HG02840 (cell line): ENCODE data around the gene IPO8.
A peak's percentile ranks its signal among the peaks of the same experiment; 100 is the strongest.
"Not testable (repeated sequence)": the region's sequence is repeated elsewhere in the genome, so short reads cannot be mapped to it uniquely, and the experiment has no call there.

Experiments
- ATAC-seq: cut with Tn5 transposase; IDR thresholded peaks from one replicate; pipeline ENCODE4 v1.9.1; 2021; ENCODE audit warnings: mild to moderate bottlenecking, moderate library complexity, moderate number of reproducible peaks; ENCODE audit not compliant: unreplicated experiment, low FRiP score

The IPO8 gene

DNA sequence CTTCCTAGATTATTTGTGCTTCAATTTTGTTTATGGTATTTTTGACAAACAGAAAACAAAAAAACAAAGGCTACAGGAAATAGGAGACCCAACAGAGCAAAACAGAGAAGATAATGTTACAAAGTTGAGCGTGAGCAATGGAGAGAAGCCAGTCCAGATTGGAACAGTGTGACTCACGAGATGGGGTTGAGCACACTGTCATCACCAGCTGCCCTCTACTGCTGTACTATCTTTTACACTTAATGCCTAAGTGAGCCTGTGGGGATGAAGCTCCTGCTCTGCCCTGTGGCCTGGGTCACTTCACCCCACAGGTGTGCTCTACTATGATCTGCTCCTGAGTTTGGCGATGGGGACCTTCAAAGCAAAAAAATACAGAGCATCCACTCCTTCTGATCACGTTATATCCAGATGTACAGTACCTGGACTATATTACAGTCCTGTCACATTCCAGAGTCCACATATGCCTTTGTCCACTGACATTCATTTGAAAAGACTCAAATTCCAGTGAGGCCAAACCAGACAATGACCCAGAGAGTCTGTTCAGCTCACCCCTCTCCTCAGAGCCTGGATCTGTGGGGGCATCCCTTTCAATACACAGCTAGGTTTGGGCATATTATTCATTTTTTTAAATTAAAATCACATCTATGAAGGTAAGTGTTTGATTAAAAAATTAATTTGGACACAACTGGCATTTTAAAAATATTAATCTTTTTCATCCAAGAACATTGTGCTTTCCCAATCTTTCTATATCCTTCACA is 4.4 kb downstream of the IPO8 start:
- no peak for ATAC-seq

DNA sequence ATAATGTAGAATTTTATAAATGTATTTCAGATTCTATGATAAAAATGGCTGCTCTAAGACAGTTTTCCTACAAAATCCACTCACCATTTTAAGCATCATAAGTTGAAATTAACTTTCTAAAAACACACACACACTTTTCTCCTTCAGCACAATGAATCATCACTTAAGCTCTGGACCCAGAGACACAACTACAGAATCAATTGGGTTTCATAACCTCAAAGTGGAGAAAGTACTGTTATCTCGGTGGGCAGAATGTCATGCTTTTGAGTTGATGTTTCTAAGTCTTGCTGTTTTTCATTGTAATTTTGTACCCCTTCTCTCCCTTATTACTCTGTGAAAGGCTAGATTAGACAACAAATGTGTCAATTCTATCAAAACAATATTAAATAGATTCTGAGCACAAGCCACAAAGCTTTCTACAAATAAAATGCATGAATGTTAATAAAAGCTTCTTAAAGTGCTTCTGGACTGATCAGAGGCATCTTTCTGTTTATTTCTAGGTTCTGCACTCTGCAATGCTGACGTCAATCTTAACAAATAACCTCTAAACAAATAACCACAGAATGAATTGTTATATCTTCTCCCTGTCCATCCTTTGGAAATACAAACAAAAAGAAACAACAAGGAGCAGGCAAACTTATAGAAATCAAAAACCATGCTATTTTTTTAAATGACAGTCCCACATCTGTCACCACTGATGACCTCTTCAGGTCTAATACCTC is 8.2 kb downstream of the IPO8 start:
- ATAC-seq = no peak

DNA sequence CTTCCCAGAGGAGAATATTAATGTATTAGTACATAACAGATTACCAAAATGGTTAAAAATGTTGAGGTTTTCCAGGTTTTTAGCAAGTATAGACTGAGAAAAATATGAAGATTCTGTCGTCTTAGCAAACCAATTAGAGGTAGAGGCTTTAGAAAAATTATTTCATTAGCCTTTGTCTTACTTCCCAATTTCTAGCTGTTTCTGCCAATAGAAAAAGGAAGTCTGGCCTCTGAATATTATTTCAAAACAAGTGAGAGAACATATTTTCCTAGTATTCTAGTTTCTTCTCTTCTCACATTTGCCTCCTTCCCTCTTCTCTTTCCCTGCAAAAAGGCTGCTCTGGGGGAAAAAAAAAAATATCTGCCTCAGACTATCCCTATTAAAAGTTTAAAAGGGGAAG is 16.4 kb downstream of the IPO8 start:
- no peak for ATAC-seq

DNA sequence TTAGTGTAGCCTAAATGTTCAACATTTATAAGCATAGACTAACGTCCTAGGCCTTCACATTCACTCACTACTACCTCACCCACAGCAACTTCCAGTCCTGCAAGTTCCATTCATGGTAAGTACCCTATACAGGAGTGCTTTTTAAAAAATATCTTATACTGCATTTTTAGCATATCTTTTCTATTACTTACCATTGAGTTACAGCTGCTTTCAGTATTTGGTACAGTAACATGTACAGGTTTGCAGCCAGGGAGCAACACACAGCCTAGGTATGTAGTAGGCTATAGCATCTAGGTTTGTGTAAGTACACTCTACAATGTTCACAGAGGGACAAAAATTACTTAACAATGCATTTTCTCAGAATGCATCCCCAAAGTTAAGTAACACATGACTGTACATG is 17.4 kb downstream of the IPO8 start:
- ATAC-seq = no peak

DNA sequence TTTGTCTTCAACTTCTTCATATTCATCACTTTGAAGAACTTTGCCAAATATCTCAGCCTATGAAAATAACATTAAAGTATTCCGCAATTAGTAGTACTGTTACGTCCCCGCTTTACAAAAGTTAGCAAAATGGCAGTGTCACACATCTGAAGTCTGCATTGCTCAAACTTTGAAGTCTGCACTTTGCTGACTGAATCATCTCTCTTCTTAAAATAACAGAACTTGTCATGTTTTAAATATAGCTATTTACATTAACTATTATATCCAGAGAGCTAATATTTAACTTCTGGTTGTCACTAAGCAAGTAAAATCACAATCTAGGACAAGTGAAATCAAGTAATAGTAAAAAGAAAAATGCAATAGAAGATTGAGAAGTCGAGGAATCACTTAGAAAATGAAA is 34.5 kb downstream of the IPO8 start:
- no peak for ATAC-seq

DNA sequence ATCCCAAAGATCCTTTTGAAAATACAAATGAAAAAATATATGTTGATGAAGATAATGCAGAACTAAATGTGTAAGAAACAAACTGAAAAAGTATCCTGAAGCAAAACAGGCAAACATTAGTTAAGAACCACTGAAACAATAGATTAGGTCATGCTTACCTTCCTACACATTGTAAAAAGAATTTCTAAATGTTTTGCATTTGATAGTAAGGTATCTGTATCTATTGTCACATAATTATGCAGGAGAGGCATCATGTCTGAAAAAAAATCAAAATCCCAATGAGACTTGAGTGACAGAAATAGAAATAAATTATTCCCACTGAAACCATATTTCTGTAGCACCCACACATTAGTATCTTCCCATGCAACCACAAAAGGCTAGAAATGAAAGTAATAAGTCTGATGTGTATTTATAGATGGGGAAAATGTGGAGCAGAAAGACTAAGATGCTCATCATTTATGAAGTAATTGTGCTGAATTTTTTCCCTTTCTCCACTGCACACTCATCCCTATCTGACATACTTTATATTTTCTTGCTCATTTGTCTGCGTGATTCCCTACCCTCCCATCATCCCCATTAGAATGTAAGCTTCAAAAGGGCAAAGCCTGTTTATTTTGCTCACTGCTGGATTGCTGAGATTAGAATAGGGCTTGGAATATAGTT is 43.5 kb downstream of the IPO8 start:
- ATAC-seq = no peak

DNA sequence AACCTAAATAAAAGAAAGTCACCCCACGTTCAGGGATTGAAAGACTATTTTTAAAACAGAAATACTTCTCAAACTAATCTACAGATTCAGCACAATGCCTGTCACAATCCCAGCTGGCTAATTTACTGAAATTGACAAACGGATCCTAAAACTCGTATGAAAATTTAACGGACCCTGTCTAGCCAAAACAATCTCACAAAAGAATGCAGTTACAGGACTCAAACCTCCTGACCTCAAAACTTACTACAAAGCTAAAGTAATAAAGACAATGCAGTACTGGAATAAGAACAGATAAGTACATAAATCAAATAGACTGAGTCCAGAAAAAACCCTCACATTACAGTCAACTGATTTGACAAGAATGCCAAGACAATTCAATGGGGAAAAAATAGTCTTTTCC is 48.8 kb downstream of the IPO8 start:
- no peak for ATAC-seq

DNA sequence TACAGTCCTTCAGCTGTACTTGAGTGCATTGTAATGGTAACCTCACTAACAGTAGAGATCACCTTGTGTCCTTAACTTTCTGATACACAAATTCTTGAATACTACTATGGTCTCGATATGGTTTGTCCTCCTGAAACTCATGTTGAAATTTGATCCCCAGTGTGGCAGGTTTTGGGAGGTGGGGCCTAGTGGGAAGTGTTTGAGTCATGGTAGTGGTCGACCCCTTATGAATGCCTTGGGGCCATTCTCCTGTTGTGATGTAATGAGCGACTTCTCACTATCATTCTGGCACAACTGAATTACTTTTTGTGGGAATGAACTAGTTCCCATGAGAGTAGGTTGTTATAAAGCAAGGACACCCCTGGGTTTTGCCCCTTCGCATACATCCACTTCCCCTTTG is 52.3 kb downstream of the IPO8 start:
- ATAC-seq = no peak

DNA sequence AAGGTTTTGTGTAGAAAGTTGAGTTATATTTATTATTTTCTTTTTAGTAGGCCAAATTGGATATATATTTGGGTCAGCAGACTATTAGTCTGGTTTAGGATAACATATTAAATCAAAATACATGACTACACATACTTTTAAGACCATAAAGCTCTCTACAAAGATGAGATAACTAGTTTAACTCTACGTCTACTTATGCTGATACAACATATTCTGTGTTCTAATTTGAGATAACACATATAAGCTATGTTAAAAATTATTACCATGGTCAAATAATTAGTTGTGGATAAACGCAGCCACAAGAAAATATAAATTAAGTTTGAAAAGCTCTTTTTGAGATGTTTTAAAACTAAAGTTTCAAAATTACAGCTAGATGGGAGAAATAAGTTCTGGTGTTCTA is 55.3 kb downstream of the IPO8 start:
- no peak for ATAC-seq

DNA sequence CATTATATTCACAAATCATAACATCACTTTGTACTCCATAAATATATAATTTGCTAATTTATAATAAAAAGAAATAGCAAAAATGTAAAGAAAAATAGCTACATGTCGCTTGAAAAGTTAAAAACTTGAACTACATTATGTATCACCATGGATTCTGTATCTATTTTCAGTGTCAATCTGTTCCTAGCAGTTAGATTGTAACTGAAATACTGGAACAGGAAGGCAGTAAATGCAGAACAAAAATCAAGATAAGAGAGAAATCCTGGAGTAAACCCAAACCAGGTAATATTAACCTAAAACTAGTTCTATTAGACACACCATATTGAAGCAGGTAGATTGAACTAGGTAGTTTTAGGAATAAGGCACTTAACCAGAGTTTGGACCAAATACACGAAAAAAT is 60.3 kb downstream of the IPO8 start:
- no peak for ATAC-seq

DNA sequence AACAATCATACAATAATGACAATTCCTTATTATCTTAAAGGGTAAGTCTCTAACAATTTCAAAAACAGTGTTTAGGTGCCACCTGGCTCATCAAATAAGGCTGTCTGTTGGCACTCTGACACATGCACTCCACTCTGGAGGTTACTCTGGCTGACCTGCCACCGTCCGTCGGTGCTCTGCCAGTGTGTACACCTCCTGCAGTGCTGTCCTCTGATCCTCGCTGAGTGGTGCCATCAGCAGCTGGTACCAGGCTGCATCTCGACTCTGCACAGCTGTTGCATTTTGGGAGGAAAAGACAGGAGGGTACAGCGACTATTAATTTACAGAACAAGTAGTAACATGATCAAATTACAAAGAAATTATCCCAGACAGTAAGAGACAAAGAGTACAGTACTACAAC is 63.9 kb downstream of the IPO8 start:
- ATAC-seq = no peak

DNA sequence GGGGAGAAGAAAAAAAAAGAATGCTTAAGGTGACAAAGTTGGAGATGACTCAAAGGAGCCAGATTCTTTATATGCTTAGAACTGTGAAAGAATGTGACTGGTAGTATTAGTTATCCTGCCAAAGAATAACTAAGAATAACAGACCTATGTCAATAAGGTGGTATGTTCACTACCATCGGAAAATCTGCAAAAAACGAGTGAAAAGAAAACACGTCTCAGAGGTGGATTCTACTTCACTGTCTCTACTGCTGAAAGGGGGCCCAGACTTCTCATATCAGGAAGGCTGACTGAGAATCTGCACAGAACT is 64.7 kb downstream of the IPO8 start:
- ATAC-seq = no peak

DNA sequence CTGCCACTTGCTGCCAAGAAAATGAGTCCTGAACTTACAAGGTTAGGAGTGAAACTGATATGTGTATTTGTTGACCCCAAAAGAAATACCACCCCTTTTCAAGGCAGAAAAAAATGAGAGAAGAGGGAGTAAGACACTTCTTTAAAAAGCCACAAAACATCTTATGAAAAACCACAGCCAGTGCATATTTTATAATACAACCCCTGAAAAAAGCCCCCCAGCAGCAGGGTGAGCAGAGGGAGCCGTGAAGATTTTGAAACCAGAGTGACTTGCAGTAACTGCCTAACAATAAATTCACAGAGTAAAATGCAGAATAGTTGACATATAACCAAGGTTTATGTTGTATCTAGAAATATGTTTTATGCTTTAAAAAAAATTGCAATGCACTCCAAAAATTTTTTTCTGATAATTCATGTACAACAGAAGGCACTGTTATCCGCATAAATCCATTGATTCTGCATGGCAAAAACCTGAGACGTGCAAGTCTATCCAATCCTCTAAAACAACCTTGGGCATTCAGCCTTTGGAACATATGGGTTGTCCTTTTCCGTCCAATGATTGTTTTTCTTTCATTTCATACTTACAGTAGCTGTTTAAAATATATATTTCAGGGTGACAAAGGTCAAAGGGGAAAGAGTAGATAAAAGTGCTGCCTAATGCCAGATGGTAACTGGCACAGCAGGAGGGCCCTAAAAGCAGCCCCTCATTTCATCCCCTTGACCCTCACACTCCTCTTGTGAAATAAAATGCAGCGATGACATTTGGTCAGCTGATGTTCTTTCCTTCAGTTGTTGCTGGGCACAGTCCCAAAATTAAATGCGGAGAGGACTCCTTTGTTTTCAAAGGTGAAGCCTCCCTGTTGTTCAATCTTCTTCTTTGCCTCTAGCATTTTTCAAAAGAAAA is 65.3 kb downstream of the IPO8 start:
- no peak for ATAC-seq

DNA sequence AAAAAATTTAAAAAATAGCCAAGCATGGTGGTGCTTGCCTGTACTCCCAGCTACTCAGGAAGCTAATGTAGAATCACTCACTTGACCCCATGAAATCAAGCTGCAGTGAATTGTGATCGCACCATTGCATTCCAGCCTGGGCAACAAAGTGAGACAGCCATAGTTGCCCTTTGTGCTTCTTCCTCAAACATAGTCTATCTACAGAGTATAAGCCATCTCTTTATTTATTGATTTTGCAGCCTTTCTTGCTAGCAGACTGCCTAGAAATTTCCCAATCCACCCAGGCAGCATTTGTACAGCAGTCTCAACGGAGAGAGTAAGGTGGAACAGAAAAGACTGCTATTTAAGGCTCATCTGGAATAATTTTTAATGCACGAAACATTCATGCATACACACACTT is 68.8 kb downstream of the IPO8 start:
- ATAC-seq = no peak

DNA sequence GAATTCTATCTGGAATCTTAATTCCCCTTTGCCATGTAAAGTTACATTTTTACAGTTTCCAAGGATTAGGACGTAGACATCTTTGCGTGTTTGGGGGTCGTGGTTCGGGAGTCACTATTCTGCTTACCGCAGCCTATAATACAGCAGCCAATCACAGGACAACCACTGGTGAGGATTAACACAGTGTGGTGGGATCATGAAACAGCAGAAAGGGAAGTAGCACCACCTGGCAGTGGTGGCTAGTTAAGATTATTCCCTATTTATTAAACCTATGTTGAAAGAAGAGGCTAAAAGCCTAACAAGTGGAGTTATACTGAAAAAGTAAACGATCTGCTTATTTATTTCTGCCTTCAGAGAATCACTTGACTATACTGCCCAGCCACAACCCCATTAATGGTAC is 71.7 kb downstream of the IPO8 start:
- no peak for ATAC-seq

DNA sequence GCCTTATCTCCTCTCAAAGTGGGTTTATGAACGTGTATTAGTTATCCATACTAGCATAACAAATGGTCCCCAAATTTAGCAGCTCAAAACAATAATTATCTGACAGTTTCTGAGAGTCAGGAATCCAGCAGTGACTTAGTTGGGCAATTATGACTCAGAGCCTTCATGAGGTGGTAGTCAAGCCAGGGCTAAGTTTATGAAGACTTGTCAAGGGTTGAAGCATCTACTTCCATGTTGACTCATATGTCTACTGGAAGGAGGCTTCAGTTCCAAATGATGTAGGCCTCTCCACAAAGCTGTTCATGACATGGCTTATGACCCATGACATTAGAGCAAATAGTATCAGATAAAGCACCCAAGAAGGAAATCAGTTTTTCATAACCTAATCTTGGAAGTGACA is 73.2 kb downstream of the IPO8 start:
- ATAC-seq = peak; percentile 78

DNA sequence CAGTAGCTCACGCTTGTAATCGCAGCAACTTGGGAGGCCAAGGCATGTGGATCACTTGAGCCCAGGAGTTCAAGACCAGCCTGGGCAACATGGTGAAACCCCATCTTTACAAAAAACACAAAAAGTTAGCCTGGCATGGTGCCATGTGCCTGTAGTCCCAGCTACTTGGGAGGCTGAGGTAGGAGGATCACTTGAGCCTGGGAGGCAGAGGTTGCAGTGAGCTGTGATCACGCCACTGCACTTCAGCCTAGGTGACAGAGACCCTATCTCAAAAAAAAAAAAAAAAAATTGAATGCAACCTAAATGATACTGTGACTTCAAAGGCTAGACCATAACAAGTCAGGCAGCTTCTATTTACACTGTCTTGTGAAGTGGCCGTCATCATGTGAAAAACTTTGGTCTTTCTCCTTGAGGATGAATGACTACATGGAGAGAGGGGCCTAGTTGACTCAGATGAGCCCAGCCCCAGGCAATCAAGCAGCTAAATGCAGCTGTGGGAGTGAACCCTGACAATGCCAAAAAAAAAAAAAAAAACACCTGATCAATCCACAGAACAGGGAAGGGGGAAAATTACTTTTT is 73.9 kb downstream of the IPO8 start:
- not testable (repeated sequence) for ATAC-seq

DNA sequence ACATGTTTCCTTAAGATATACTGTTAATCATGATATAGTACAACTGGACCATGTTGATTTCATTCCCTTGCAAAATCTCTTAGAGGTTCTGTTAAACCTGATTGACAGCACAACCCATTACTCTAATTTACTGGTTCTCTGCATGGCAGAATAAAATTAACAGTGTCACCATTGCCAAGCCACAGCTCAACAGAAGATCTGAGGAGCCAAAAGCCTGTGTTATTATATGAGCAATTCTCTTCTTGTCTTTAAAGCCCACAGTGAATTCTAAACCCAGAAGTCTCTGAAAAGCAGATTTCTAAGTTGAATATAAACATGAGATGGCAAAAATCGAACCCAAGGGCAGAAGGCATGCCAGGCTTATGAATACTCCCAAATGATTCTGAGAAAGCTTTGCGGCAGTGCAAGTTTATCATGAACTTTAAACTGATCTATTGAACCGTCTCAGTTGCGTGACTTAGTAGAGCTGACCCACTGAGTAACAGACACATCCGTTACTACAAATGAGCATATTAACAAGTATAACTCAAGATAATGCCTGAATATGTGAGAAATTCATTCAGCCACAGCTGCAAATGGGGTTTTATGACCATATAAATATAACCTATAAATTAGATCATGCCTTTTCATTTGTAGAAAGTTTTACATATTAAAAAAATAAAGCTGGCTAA is 78.2 kb downstream of the IPO8 start:
- ATAC-seq = no peak

DNA sequence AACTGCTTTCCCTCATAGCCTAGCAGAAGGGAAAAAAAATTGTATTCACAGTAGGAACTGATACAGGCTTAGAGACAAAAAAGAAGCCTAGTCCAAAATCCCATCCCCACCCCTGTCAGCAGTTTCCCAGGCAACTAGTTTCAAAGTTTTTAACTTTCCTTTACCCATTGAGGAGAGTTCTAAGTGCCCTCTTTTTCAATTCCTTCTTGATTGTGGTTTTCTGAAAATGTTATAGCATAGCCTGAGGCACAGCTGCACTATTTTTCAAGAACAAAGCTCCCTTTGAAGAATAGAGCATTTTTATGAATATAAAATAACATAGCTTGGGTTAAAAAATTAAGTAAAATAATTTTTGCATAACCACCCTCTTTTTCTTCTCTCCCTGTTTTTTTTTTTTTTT is 81.6 kb downstream of the IPO8 start:
- no peak for ATAC-seq
